Lung (tissue), 12 donors: ENCODE results near the gene CSTF2. TPM values are rescaled to one million over a fixed set of nuclear protein-coding genes. Genes with fewer than 3 reads are reported as not detected.

ENCODE experiments used
- ATAC-seq: fragments of 200-7000 bp; cut with Tn5 transposase; one replicate; pipeline ENCODE4 v1.9.1; 2020; ENCODE audit warnings: moderate number of reproducible peaks; ENCODE audit not compliant: insufficient read depth, low FRiP score
- DNase-seq, 3 donors: peaks; one replicate each; pipeline ENCODE4 v3.0.0-alpha.2; 2013 to 2017
- H3K27ac ChIP-seq, 2 donors: one replicate each; pipeline ENCODE4 v1.5.1; 2013; ENCODE audit warnings: mild to moderate bottlenecking in 2 of 2, moderate library complexity in 2 of 2, control low read depth in 1 of 2, inconsistent platforms in 1 of 2, low read depth in 1 of 2, low read length in 1 of 2
- H3K27me3 ChIP-seq, 3 donors: one replicate each; pipeline ENCODE4 v1.5.1; 2013; ENCODE audit warnings: low read length in 2 of 3; ENCODE audit not compliant: control insufficient read depth in 3 of 3, insufficient read depth in 3 of 3
- H3K36me3 ChIP-seq, 4 donors: one replicate each; pipeline ENCODE4 v1.5.1; 2013; ENCODE audit warnings: low read length in 4 of 4, mild to moderate bottlenecking in 1 of 4, moderate library complexity in 1 of 4; ENCODE audit not compliant: control insufficient read depth in 4 of 4, insufficient read depth in 4 of 4
- H3K4me1 ChIP-seq, 5 donors: one replicate each; pipeline ENCODE4 v1.5.1; 2013; ENCODE audit warnings: low read length in 5 of 5, mild to moderate bottlenecking in 2 of 5, moderate library complexity in 1 of 5; ENCODE audit not compliant: control insufficient read depth in 5 of 5, insufficient read depth in 5 of 5
- H3K4me3 ChIP-seq: one replicate; pipeline ENCODE4 v1.5.1; 2013; ENCODE audit warnings: mild to moderate bottlenecking, control low read depth, moderate library complexity
- H3K9ac ChIP-seq, 2 donors: one replicate each; pipeline ENCODE4 v1.5.1; 2013; ENCODE audit warnings: low read length in 2 of 2, control low read depth in 1 of 2; ENCODE audit not compliant: insufficient read depth in 1 of 2
- H3K9me3 ChIP-seq, 4 donors: one replicate each; pipeline ENCODE4 v1.5.1; 2013; ENCODE audit warnings: low read length in 3 of 4, mild to moderate bottlenecking in 1 of 4, moderate library complexity in 1 of 4; ENCODE audit not compliant: control insufficient read depth in 4 of 4, insufficient read depth in 3 of 4
- CTCF ChIP-seq: IDR thresholded peaks from 2 replicates; pipeline ENCODE4 v1.5.1; 2012; ENCODE audit warnings: mild to moderate bottlenecking; ENCODE audit errors: control extremely low read depth, extremely low read depth
- WGBS, 2 donors: extraction: QIAGEN DNeasy Blood & Tissue Kit; methylation state at CpG; one replicate each; pipeline ENCODE4 v1.1.7; 2013; 5-methylcytosine and 5-hydroxymethylcytosine counted together
- polyA plus RNA-seq, 2 donors: library from polyadenylated mRNA; stranded (reverse); fragments of 200-250 nt; gene quantifications; one replicate each; pipeline ENCODE4 v1.2.1, GENCODE V29; 2013
- total RNA-seq, 2 donors: library from RNA; depleted of rRNA in 1 of 2; stranded (reverse); fragments of >200 nt in 1 of 2; gene quantifications; one replicate each; pipeline ENCODE4 v1.2.1, GENCODE V29; 2014 to 2021
- donor health status: control.
- donor health status: control.
- donor health status: Bipolar disorder and iron deficiency.
- donor health status: healthy.
- donor health status: DM: yes; HTN: yes; CAD: no.

The CSTF2 gene
- total and polyA plus RNA-seq, 4 donors, result 4.6 to 18.5 (median 12.8) TPM

DNA sequence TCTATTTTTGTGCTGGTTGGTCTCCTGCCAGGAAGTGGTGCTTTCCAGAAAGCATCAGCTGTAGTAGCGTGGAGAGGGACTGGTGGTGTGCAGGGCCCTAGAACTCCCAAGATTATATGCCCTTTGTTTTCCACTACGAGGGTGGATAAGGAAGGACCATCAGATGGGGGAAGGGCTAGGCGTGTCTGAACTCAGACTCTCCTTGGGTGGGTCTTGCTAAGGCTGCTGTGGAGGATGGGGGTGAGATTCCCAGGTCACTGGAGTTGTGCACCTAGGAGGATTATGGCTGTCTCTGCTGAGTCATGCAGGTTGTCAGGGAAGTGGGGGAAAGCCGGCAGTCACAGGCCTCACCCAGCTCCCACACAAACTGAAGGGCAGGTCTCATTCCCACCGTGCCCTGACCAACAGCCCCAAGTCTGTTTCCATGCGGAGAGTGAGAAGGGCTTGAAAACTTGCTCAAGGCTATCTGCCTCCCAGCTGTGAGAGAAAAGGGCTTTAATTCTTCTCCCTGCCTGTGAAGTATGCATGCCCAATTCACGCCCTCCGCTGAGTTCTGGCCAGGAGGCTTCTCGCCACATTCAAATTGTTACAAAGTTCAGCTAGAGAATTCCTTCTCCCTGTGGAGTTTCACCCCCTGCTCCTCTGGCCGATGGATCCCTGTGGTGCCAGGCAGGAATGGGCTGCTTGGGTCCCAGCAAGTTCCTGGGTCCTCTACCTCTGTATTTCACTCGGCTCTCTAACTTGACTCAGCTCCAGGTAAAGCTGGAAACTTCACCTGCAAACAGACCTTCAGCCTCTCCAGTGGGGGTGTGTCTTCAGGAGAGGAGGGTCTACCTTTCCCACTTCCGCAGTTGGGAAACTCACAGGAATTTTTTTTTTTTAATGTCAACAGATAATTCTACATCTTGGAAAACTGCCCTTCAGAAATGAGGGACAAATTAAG, 7.7 kb upstream of the CSTF2 start:
- H3K27ac ChIP-seq, result no peak overlapping the region
- no peaks in the 10 kb centered on the region for H3K9me3 ChIP-seq
- ATAC-seq (no peak), DNase-seq (no peak)
- H3K36me3 ChIP-seq, result no peaks in the 10 kb centered on the region
- peaks cover 0 to 9% (median 6%) of the 10 kb centered on the region in 3 donors for H3K27me3 ChIP-seq
- no peak for TF ChIP-seq CTCF
- WGBS, 2 donors, result 52 to 63% methylated on average over 8 to 12 of the region's 12 CpGs
- H3K4me1 ChIP-seq, result no peaks in the 10 kb centered on the region
- no peak overlapping the region for H3K4me3 ChIP-seq
- no peak overlapping the region for H3K9ac ChIP-seq

DNA sequence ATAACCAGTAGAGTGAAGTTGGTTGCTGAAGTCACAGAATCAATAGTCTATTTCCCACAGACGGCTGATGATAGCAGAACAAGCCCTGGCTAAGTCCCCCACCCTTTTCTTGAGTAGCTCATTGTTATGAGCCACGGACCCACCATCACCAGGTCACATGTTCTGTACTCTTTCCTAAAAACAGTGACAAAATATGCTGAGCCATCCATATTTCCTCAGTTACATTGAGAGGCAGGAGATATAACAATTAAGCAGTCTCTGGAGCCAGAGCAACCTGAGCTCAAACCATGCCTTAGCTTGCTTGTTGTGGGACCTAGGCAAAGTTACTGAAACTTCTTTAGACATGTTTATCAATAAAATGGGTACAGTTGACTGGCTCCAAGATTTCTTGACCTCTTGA, 2.9 kb upstream of the CSTF2 start:
- H3K27ac ChIP-seq, result no peak overlapping the region

DNA sequence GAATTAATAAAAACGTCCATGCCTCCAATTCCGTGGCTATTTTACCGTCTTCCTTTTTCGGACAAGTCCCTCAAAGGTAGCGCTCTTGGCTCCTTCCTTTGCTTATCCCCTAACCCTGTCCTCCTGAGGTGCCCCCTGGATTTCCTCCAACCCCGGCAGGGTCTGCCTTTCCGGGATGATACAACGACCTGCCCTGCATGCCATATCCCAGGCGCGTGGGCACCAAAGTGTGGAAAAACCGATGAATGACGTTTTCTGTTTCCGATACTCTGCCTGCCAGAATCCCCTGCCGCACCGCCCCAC, 706 bp upstream of the CSTF2 start:
- 9 to 45% methylated on average over 15 of the region's 15 CpGs for WGBS, 2 donors
- no peaks in the 10 kb centered on the region for H3K4me1 ChIP-seq
- no peak for ATAC-seq
- peak overlapping the region; percentile 2 to 42 for H3K9ac ChIP-seq
- H3K27me3 ChIP-seq, result peaks cover 4 to 14% (median 14%) of the 10 kb centered on the region in 3 donors
- DNase-seq, result no peak
- no peak for TF ChIP-seq CTCF
- peak overlapping the region in 1 of 2 donors; percentile 29 for H3K27ac ChIP-seq
- H3K4me3 ChIP-seq, result peak overlapping the region; percentile 4
- H3K36me3 ChIP-seq, result peaks cover 0 to 2% (median 0%) of the 10 kb centered on the region in 4 donors
- H3K9me3 ChIP-seq, result peaks cover 0 to 2% (median 0%) of the 10 kb centered on the region in 4 donors

More for the DNA sequence above, 2.9 kb upstream of the CSTF2 start:
- DNase-seq (no peak), ATAC-seq (no peak)
- TF ChIP-seq CTCF, result no peak
- H3K27me3 ChIP-seq, result peaks cover 4 to 14% (median 6%) of the 10 kb centered on the region in 3 donors
- H3K9me3 ChIP-seq, result peaks cover 0 to 2% (median 0%) of the 10 kb centered on the region in 4 donors
- H3K9ac ChIP-seq, result no peak overlapping the region
- peaks cover 0 to 2% (median 0%) of the 10 kb centered on the region in 4 donors for H3K36me3 ChIP-seq
- no peaks in the 10 kb centered on the region for H3K4me1 ChIP-seq
- no peak overlapping the region for H3K4me3 ChIP-seq
- WGBS, 2 donors, result 61 to 68% methylated on average over 2 of the region's 2 CpGs
